Esophagus squamous epithelium (tissue), 5 donors: ENCODE results near the gene MYLK3. TPM values are rescaled to one million over a fixed set of nuclear protein-coding genes. Genes with fewer than 3 reads are reported as not detected.

Experiments used
- DNase-seq: peaks from one replicate; lab custom pipeline; 2025; lab: John Stamatoyannopoulos, UW
- H3K27ac ChIP-seq, 4 donors: fragments of 200-600 bp; sonication (generic); one replicate each; pipeline ENCODE4 v1.5.1; 2016 to 2019; ENCODE audit warnings: mild to moderate bottlenecking in 1 of 4
- H3K27me3 ChIP-seq, 4 donors: fragments of 200-600 bp; sonication (generic); 1 replicate in 3 of 4; 2 replicates in 1 of 4; pipeline versions ENCODE4 v1.5.1 to v1.6.0; 2017 to 2021; ENCODE audit warnings: antibody characterized with exemption in 1 of 4
- H3K36me3 ChIP-seq, 3 donors: fragments of 200-600 bp; sonication (generic); one replicate each; pipeline ENCODE4 v1.5.1; 2016 to 2019
- H3K4me1 ChIP-seq, 3 donors: fragments of 200-600 bp; sonication (generic); one replicate each; pipeline ENCODE4 v1.5.1; 2017 to 2019
- H3K4me3 ChIP-seq, 4 donors: fragments of 200-600 bp; sonication (generic); 1 replicate in 3 of 4; 2 replicates in 1 of 4; pipeline ENCODE4 v1.5.1; 2016 to 2019; ENCODE audit warnings: mild to moderate bottlenecking in 2 of 4, moderate library complexity in 1 of 4
- H3K9me3 ChIP-seq, 3 donors: fragments of 200-600 bp; sonication (generic); one replicate each; pipeline ENCODE4 v1.5.1; 2016 to 2019
- CTCF ChIP-seq, 6 experiments: fragments of 450-650 bp in 4 of 6; fragments of 200-600 bp in 2 of 6; sonication (generic) in 2 of 6; IDR thresholded peaks; one replicate each; pipeline ENCODE4 v1.5.1; 2016 to 2019; ENCODE audit warnings: antibody characterized with exemption in 6 of 6, mild to moderate bottlenecking in 4 of 6, moderate library complexity in 4 of 6
- POLR2A ChIP-seq, 4 donors: fragments of 450-650 bp; IDR thresholded peaks; one replicate each; pipeline ENCODE4 v1.6.1; 2017; ENCODE audit warnings: antibody characterized with exemption in 4 of 4, mild to moderate bottlenecking in 4 of 4, moderate library complexity in 3 of 4
- WGBS, 2 donors: methylation state at CpG; one replicate each; pipeline ENCODE4 v1.1.5; 2018; 5-methylcytosine and 5-hydroxymethylcytosine counted together
- intact Hi-C: fragments of 100-400 bp; cut with DNase I; formaldehyde crosslinking; loops from one replicate; pipeline ENCODE4 v1.15.0; 2022
- total RNA-seq, 4 donors: library from RNA; depleted of rRNA; stranded (reverse); fragments of >200 nt; gene quantifications; one replicate each; pipeline ENCODE4 v1.1.0, GENCODE V29; 2016
- donor health status: DM: yes; HTN: yes; CAD: no.

The MYLK3 gene
- total RNA-seq, 4 donors from 2014 or later, result 0.03 to 0.19 (median 0.08) TPM; not detected in 1

GRCh38 chr16:46730126-46730525 lies 18.0 kb downstream of the MYLK3 start:
- no peaks in the 10 kb centered on the region for H3K4me1 ChIP-seq
- intact Hi-C loops, result no loop called here
- H3K4me3 ChIP-seq, result no peak overlapping the region
- 91 to 93% methylated on average over 7 to 8 of the region's 8 CpGs for WGBS, 2 donors
- TF ChIP-seq POLR2A (IDR thresholded peaks at IDR 0.05) (no peak), CTCF (IDR thresholded peaks at IDR 0.05) (no peak)
- no peaks in the 10 kb centered on the region for H3K36me3 ChIP-seq
- no peaks in the 10 kb centered on the region for H3K27me3 ChIP-seq
- H3K27ac ChIP-seq, result no peak overlapping the region
- no peaks in the 10 kb centered on the region for H3K9me3 ChIP-seq
- DNase-seq, result no peak

- TF ChIP-seq POLR2A (IDR thresholded peaks at IDR 0.05), result no peak
- TF ChIP-seq CTCF (IDR thresholded peaks at IDR 0.05), result no peak
- no peak overlapping the region for H3K27ac ChIP-seq
- H3K4me1 ChIP-seq, result no peaks in the 10 kb centered on the region
- H3K4me3 ChIP-seq, result no peak overlapping the region
- WGBS, 2 donors, result 76 to 87% methylated on average over 6 of the region's 7 CpGs
- H3K9me3 ChIP-seq, result no peaks in the 10 kb centered on the region
- intact Hi-C loops, result no loop called here
- H3K27me3 ChIP-seq, result no peaks in the 10 kb centered on the region
- no peaks in the 10 kb centered on the region for H3K36me3 ChIP-seq
- no peak for DNase-seq
Measured at GRCh38 chr16:46729326-46729995, 18.7 kb downstream of the MYLK3 start.

- Histone ChIP-seq H3K27ac (no peak overlapping the region), H3K9me3 (no peaks in the 10 kb centered on the region), H3K27me3 (no peaks in the 10 kb centered on the region), H3K4me1 (no peaks in the 10 kb centered on the region), H3K4me3 (no peak overlapping the region), H3K36me3 (no peaks in the 10 kb centered on the region)
- intact Hi-C loops, result no loop called here
- TF ChIP-seq CTCF (IDR thresholded peaks at IDR 0.05) (no peak), POLR2A (IDR thresholded peaks at IDR 0.05) (no peak)
- no peak for DNase-seq
- 75 to 87% methylated on average over 10 to 12 of the region's 14 CpGs for WGBS, 2 donors
Measured at GRCh38 chr16:46728806-46729205, 19.3 kb downstream of the MYLK3 start.

- TF ChIP-seq CTCF (IDR thresholded peaks at IDR 0.05), result no peak
- TF ChIP-seq POLR2A (IDR thresholded peaks at IDR 0.05), result no peak
- no peak for DNase-seq
- Histone ChIP-seq H3K36me3 (no peaks in the 10 kb centered on the region), H3K27ac (no peak overlapping the region), H3K9me3 (no peaks in the 10 kb centered on the region), H3K4me3 (no peak overlapping the region), H3K4me1 (no peaks in the 10 kb centered on the region), H3K27me3 (no peaks in the 10 kb centered on the region)
- 95 to 96% methylated on average over 4 to 9 of the region's 9 CpGs for WGBS, 2 donors
- intact Hi-C loops, result no loop called here
Measured at GRCh38 chr16:46727630-46728029, 20.5 kb downstream of the MYLK3 start.

GRCh38 chr16:46727184-46727583 lies 21.0 kb downstream of the MYLK3 start:
- Histone ChIP-seq H3K9me3 (no peaks in the 10 kb centered on the region), H3K36me3 (no peaks in the 10 kb centered on the region), H3K4me3 (no peak overlapping the region), H3K27me3 (no peaks in the 10 kb centered on the region), H3K4me1 (no peaks in the 10 kb centered on the region), H3K27ac (no peak overlapping the region)
- intact Hi-C loops, result no loop called here
- no peak for TF ChIP-seq POLR2A (IDR thresholded peaks at IDR 0.05)
- WGBS, 2 donors, result 81 to 100% methylated on average over 3 to 7 of the region's 7 CpGs
- DNase-seq, result no peak
